Stromal cell of bone marrow (primary cell): ENCODE data around the gene TFCP2.
A peak's percentile ranks its signal among the peaks of the same experiment; 100 is the strongest.

Source experiments
- DNase-seq: peaks from one replicate; pipeline ENCODE4 v3.0.0-alpha.2; 2012; ENCODE audit warnings: low read depth

TFCP2 gene

DNA sequence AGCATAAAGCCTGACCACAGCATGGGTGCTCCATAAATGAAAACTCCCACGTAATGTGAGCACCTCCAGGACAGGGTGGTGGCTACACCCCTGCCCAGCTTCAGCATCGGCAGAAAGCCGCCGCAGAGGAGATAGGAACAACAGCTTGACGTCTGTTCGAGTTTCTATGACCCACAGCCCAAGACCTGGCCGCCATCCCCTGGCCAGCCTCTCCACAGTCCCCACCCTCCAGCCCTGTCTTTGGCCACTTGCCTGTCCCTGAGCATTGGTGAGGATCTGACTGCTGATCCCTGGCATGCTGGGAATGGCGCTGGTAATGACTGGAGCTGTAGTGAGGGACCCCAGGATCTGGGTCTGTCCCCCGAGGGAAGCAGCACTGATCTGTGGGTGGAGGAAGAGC lies 23.6 kb upstream of the TFCP2 start:
- no peak for DNase-seq

GRCh38 chr12:51195841-51196240 lies 22.9 kb upstream of the TFCP2 start:
- DNase-seq = no peak

GRCh38 chr12:51192284-51192671 lies 19.3 kb upstream of the TFCP2 start:
- no peak for DNase-seq

GRCh38 chr12:51191516-51192283 lies 18.8 kb upstream of the TFCP2 start:
- DNase-seq = no peak

- DNase-seq = no peak
Measured at GRCh38 chr12:51190820-51191219, 17.9 kb upstream of the TFCP2 start.

GRCh38 chr12:51189790-51190355 lies 16.9 kb upstream of the TFCP2 start:
- DNase-seq = no peak

DNA sequence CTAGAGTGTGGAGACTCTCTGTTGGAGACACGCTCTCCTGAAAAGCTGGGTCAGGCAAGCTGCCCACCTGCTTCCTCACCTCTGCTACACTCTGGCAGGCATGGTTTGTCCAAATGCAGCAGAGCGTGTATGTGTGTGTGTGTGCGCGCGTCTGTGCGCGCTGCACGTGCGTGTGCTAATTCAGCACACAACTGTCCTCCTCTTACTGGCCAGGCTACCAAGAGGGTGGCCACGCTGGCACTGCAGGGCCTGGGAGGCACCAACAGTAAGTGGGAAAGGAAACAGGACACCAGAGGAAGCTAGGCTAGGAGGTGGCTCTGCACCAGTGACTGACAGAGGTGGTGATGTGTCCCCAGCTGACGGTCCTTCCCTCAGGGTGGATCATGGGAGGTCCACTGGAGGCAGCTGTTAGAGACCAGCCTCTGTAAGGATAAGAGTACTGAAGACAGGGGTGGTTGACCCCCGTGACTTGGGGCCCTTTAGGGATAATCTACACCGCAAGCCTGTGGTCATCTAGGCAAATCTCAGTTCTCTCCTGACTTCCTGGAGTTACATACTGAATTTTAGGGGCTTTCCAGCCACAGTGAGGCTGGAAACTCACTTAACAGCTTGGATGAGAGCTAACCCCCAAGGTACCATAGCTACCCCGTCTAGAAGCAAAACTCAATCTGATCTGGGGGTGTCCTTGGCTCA lies 15.6 kb upstream of the TFCP2 start:
- DNase-seq = no peak

- DNase-seq = no peak
Measured at GRCh38 chr12:51187370-51187987, 14.5 kb upstream of the TFCP2 start.

- DNase-seq = no peak
Measured at GRCh38 chr12:51186465-51187085, 13.6 kb upstream of the TFCP2 start.

DNA sequence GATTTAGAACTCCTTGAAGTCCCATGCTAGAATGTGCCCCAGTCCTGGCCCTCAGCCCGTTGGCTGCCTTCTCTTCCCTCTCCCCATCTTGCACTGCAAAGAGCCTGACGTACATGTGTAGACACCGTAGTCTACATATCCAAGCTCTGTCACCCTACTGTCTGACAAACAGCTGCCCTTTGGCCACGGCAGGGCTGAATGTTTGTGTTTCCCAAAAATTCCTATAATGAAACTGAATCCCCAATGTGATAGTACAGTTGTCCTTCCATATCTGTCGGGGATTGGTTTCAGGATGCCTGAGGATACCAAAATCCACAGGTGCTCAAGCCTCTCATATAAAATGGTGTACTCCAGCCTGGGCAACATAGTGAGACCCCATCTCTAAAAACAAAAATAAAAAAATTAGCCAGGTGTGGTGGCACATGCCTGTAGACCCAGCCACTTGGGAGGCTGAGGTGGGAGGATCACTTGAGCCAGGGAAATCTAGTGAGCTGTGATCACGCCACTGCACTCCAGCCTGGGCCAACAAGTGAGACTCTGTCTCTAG lies 12.3 kb upstream of the TFCP2 start:
- no peak for DNase-seq

DNA sequence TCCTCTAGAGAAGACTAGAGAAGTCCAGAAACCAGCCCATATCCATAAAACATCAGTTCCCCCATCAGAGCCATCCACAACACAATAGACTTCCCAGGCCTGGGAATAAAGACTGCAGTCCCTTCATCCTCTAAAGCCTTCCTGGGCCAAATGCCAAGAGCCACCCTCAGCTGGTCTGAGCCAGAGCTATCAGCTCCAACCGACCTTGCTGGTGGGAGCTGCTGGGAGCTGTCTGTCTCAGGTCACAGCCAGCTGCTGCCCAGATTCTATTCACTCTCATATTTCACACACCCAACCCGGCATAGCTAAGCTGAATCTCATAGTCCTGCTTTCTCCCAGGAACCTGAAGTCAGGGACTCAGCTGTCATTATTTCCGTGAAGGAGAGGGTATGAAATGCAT lies 10.9 kb upstream of the TFCP2 start:
- no peak for DNase-seq

DNA sequence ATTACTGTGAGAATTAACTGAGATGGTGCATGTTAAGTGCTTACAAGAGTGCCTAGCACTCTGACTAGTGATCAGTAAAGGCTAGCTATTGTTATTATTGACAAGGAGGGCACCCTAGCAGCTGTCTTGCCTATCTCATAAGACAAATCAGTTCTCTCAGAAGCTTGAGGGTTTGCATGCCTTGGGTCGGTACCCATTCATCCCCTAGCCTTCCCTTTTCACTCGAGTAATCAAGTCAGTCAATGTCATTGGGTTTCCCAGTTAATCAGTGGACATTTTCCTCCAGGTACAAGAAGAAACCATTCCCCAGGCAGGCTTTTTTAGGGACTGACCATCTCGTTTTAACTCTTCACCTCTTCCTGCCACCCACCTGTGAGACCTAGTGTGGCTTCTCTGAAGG lies 10.4 kb upstream of the TFCP2 start:
- no peak for DNase-seq

GRCh38 chr12:51181558-51181957 lies 8.6 kb upstream of the TFCP2 start:
- no peak for DNase-seq

- no peak for DNase-seq
Measured at GRCh38 chr12:51177897-51178296, 5.0 kb upstream of the TFCP2 start.

DNA sequence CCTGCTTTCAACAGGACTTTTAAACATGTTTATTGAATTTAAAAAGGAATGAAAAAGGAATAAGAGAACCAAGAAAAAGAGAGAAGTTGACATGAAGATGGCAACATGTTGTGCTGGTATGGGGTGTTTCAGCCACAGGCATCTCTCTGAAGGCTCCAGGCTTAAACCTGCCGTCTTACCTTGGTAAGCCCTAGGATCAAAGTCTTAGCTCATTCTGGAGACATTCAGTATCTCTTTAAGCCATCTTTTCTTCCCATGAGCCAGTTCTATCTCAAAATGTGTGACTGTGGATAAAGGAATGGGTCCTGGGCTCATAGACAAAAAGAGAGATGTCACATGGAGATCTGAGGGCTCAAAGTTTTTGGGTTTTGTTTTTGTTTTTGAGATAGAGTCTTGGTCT lies 1.6 kb upstream of the TFCP2 start:
- no peak for DNase-seq

- DNase-seq = no peak
Measured at GRCh38 chr12:51171884-51172514, 936 bp downstream of the TFCP2 start.

DNA sequence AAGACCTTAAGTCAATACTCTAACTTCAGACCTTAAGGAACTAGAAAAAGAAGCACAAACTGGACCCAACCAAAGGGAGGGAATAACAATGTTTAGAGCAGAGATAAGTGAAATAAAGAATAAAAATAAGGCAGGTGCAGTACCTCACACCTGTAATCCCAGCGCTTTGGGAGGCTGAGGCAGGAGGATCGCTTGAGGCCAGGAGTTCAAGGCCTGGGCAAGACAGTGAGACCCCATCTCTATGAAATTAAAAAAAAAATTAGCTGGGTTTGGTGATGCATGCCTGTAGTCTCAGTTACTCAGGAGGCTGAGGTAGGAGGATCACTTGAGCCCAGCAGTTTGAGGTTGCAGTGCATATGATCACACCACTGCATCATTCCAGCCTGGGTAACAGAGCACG lies 9.1 kb downstream of the TFCP2 start:
- DNase-seq = no peak

DNA sequence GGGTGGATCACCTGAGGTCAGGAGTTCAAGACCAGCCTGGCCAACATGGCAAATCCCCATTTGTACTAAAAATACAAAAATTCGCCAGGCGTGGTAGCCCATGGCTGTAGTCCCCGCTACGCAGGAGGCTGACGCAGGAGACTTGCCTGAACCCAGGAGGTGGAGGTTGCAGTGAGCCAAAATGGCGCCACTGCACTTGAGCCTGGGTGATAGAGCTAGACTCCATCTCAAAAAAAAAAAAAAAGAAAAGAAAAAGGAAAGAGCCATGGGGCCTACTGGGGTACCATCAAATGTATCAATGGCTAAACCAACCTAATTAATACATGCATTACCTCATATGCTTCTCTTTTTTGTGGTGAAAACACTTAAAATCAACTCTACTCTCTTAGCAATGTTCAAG lies 10.7 kb downstream of the TFCP2 start:
- no peak for DNase-seq

- peak; percentile 55 for DNase-seq
Measured at GRCh38 chr12:51160814-51161459, 12.0 kb downstream of the TFCP2 start.

GRCh38 chr12:51156245-51156765 lies 16.6 kb downstream of the TFCP2 start:
- no peak for DNase-seq

DNA sequence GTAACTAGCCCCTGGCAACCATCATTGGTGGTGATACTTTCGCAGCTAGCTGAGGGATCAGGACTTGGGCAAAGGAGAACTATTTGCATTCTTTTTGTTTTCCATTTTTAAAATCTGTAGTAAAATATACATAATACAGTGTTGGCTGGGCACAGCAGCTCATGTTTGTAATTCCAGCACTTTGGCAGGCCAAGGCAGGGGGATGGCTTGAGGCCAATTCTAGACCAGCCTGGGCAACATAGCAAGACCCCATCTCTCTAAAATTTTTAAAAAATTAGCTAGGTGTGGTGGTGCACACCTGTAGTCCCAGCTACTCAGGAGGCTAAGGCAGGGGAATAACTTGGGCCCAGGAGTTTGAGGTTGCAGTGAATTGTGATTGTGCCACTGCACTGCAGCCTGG lies 20.0 kb downstream of the TFCP2 start:
- DNase-seq = no peak
